Measurements from ENCODE around the gene NCAM1.

GRCh38 chr11:112961146-112961668 is at the start of gene NCAM1:
- TF ChIP-seq CTCF (conservative IDR thresholded peaks at IDR 0.05; ENCODE audit: low read depth in 2 of 2) (no peak), STAT1 (IDR thresholded peaks at IDR 0.05; ENCODE audit: unreplicated experiment) (no peak), POLR2AphosphoS5 (IDR thresholded peaks at IDR 0.05; ENCODE audit: low read depth) (no peak), EZH2 (IDR thresholded peaks at IDR 0.05; ENCODE audit: low read depth, unreplicated experiment) (no peak)
